ENCODE measurements around the gene RSRC1.

RSRC1 gene

DNA sequence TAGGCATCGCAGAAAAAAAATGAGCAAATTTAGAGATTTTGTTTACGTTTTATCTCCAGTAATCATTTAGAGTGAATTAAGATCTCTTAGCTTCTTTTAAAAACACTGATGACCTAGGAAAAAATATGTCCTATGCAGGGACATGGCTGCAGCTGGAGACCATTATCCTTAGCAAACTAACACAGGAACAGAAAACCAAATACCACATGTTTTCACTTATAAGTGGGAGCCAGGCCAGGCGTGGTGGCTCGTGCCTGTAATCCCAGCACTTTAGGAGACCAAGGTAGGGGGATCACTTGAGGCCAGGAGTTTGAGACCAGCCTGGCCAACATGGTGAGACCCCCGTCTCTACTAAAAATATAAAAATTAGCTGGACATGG is 298.6 kb downstream of the RSRC1 start:
- DNase-seq, result peak; percentile 26

- DNase-seq, result no peak
Measured at GRCh38 chr3:158418035-158418434, 308.1 kb downstream of the RSRC1 start.

DNA sequence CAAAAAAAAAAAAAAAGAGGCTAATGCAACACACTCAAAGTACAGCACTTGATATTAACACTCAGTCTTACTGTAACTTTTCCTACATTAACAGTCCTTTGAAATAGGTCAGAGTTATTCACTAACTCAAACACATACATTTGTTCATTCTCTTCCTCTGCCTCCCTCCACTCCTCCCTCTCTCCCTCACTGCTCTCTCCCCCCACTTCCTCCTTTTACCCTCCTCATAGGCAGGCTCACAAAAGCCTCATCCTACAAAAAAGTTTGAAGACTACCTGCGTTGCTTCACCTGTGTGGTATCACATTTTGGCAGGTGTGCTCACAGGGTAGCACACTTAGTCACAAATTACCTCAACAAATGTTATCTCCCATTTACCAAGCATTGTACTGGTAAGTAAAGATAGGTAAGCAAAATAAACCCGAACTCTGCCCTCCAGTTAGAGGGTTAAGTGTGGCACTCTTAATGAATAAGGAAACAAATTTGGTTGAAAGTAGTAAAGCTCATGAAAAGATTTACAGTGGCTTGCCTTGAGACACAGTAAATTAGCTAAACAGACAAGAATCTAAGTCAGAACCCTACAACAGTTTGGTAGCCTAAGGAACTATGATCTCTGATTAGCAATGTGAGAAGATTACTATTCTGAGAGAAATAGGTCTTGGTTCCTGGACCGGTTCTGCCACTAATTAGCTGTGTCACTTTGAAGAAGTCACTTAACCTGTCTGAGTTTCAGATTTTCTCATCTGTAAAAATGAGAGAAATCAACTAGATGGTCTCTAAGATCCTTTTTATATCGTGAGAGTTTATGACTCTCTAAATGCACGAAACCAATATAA is 310.1 kb downstream of the RSRC1 start:
- DNase-seq, result no peak

- DNase-seq, result no peak
Measured at GRCh38 chr3:158420654-158421396, 310.9 kb downstream of the RSRC1 start.

GRCh38 chr3:158430448-158430847 is 320.6 kb downstream of the RSRC1 start:
- DNase-seq, result no peak

DNA sequence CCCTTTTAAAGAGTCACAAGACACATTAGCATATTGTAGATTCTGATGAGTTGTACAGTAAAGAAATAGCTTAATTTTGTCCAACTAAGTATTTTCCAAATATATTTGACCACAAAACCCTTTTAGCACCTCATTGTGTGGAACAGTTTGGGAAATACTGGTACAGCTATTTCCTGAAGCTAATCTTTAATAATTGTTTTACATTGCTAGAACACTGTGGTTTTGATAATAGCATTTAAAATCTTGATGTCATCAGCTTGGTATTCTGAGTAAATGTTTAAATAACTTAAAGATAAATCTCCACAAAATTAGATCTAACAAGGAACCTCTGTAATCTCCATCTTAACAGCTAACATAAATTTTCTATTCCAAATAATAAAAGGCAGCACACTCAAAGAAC is 321.1 kb downstream of the RSRC1 start:
- no peak for DNase-seq

DNA sequence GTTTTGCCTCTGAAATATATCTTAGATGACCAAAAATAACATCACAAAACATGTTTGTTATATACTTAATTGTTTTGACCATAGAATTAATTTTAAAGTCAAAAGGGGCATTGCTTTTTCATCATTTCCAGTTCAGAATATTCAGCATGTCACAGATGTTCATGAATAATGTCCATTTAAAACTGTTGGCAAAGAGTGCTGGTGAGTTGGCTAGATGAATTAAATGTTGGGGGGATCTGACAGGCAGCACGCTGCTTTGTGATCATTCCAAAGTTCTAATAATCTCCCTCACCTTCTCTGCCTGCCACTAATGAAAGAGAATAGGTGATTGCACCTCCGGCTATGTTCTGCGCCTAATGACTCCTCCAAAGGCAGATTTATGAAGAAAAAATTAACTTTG is 321.9 kb downstream of the RSRC1 start:
- no peak for DNase-seq

GRCh38 chr3:158434412-158435038 is 324.6 kb downstream of the RSRC1 start:
- peak; percentile 44 for DNase-seq

GRCh38 chr3:158443632-158444031 is 333.7 kb downstream of the RSRC1 start:
- DNase-seq, result no peak

DNA sequence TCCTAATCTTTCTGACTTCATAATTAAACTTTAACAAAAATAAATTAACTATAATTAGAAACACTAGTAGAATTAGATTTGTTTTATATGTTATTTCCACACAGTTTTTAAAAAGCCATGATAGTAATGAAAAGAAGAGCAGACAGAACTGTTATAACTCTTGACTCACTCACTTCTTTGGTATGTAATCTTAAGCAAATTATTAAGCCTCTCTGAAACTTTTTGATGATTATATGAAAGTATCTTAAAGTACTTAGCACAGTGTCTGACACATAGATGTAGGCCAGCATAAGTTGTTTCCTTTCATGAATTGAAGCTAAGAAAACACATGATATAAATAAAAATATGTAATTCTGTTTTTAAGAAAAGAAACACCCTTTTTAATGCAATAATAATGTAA is 337.5 kb downstream of the RSRC1 start:
- DNase-seq, result no peak

GRCh38 chr3:158451405-158452055 is 341.6 kb downstream of the RSRC1 start:
- no peak for DNase-seq

GRCh38 chr3:158452334-158452733 is 342.4 kb downstream of the RSRC1 start:
- DNase-seq, result no peak

- no peak for DNase-seq
Measured at GRCh38 chr3:158453004-158453403, 343.1 kb downstream of the RSRC1 start.

- DNase-seq, result no peak
Measured at GRCh38 chr3:158453865-158454264, 344.0 kb downstream of the RSRC1 start.

DNA sequence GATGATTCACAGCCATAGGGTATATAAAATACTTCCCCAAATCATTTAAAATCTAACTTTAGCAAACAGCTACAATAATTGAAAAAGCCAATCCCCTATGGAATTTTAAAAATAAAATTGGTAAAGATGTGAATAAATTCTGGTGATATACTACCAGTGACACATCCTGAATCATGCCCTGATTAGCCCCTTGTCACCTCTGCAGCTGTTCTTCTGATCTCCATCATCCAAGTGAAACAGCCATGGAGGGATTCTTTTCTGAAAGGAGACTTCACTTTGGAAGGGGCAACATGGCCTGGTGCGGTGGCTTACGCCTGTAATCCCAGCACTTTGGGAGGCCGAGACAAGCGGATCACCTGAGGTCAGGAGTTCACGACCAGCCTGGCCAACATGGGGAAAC is 345.5 kb downstream of the RSRC1 start:
- no peak for DNase-seq

- DNase-seq, result no peak
Measured at GRCh38 chr3:158456114-158456513, 346.2 kb downstream of the RSRC1 start.

- no peak for DNase-seq
Measured at GRCh38 chr3:158458464-158458863, 348.6 kb downstream of the RSRC1 start.

GRCh38 chr3:158460926-158461325 is 351.0 kb downstream of the RSRC1 start:
- DNase-seq, result no peak

- DNase-seq, result no peak
Measured at GRCh38 chr3:158463556-158463955, 353.7 kb downstream of the RSRC1 start.

DNA sequence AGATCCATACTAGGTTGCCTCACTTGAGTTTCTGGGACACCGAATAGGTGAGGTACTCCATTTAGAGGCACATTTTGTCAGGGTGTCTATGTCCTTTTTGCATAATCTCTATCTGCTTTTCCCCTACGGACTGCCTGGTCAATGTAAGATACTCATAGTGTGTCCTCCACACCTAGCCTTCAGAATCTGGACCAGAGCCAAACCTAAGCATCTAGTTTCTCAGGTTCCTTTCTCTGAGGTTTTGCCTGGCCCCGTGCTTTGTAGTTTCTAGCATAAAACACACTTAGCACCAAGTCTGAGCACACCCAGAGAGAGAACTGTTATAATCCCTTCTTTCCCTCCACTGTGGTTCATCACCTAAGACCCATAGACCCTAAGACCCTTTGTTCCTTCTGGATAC is 355.2 kb downstream of the RSRC1 start:
- DNase-seq, result no peak

DNA sequence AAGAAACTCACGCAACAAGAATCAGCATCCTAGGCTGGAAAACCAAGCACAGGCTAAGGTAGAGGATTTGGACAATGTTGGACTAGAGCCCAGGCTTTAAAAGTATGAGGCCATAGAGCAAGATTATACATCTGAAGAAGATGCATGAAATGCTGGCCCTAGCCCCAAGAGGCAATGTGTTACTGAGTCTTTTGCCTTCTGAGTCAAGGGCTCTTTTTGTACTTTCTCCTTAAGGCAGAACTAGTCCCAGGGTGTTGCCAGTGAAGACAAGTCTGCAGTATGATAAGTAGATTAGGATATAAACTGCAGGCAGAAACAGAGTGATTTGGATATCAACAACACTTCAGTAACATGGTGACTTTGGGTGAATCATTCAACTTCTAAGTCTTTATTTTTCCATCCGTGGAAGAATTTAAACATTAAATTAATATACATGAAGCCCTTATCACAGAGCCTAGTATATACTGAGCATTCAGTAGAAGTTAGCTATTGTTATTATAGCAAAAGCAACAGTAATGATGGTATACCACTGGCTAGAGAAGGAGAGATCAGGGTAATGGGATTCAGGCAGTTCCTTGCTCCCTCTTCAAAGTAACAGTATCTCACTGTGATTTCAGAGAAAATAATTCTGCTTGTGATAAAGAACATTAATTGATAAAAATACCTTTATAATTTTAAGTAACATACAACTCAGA is 361.2 kb downstream of the RSRC1 start:
- DNase-seq, result no peak

GRCh38 chr3:158471639-158472294 is 361.9 kb downstream of the RSRC1 start:
- no peak for DNase-seq

All from right hindlimb (tissue), 1 donor.